Activated B cell treated with CpG ODN at 0.5 μM for 24 hours (primary cell): ENCODE measurements around the gene FAM32A. TPM values are rescaled to one million over a fixed set of nuclear protein-coding genes. Genes with fewer than 3 reads are reported as not detected.

Experiments
- ATAC-seq: fragments of 200-7000 bp; cut with Tn5 transposase; one replicate; pipeline ENCODE4 v1.10.0; 2021; ENCODE audit warnings: low read depth, mild to moderate bottlenecking, moderate library complexity
- CTCF ChIA-PET: fragments of 350-600 bp; sonication (Branson Sonifier 250); formaldehyde crosslinking; loops from one replicate; lab custom pipeline; 2021; ENCODE audit warnings: antibody characterized with exemption; lab: Charles Lee
- POLR2A ChIA-PET: fragments of 350-600 bp; sonication (Branson Sonifier 250); formaldehyde crosslinking; loops from one replicate; lab custom pipeline; 2021; ENCODE audit warnings: antibody characterized with exemption; lab: Charles Lee
- DNase-seq: peaks from one replicate; pipeline ENCODE4 v3.0.0; 2022
- H3K27ac Mint-ChIP-seq: one replicate; pipeline ENCODE4 v1.8.0; 2020; ENCODE audit warnings: mixed read lengths
- H3K27me3 Mint-ChIP-seq: one replicate; pipeline ENCODE4 v1.8.0; 2021; ENCODE audit warnings: mixed read lengths
- H3K36me3 Mint-ChIP-seq: one replicate; pipeline ENCODE4 v1.8.0; 2021; ENCODE audit warnings: low read depth, mixed read lengths
- H3K4me1 Mint-ChIP-seq: one replicate; pipeline ENCODE4 v1.8.0; 2021; ENCODE audit warnings: mixed read lengths
- H3K4me3 Mint-ChIP-seq: one replicate; pipeline ENCODE4 v1.8.0; 2020; ENCODE audit warnings: mild to moderate bottlenecking, mixed read lengths
- H3K9me3 Mint-ChIP-seq: one replicate; pipeline ENCODE4 v1.8.0; 2020; ENCODE audit warnings: mixed read lengths
- intact Hi-C: fragments of 100-400 bp; cut with micrococcal nuclease; formaldehyde crosslinking; loops from one replicate; pipeline ENCODE4 v1.15.1; 2024
- total RNA-seq: library from RNA; stranded (reverse); gene quantifications from 2 replicates; pipeline ENCODE4 v1.2.3, GENCODE V29; 2022
- TF ChIP-seq, protein P1 (sequence below): fragments of 200-600 bp; IDR thresholded peaks from one replicate; pipeline ENCODE4 v1.8.0; 2022; ENCODE audit warnings: antibody characterized with exemption, mild to moderate bottlenecking

FAM32A gene
- total RNA-seq, 1 donor from 2014 or later: 52.2 TPM

DNA sequence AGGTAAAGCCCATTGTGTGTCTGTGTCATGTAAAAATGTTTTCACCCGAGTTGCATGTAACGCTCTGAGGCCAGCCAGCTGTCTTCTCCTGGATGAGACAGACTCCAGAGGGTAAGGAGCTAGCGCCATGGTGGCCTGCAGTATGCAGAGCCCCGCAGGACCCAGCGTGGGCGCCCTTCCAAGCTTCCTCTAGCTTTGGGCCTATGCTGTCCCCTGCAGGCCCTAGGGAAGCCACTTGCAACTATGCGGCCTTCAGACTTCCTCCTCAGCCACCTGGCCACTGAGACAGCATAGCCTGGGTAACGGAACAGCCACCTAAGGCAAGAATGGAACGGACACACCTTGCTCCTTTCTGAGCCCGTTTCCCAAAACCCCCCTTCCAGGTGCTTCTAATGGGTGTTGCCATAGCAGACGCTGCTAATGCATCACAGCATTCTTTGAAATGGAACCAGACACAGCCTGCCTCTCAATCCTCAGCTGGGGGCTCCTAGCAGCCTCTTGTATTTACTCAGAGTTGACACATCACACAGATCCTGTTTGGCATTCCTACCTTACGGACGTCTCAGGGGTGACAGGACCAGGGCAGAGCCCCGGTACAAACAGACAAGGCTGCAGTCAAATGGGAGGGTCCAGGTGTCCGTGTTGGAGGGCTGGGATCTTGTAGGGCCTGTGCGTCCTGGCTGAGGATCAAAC is 6.2 kb downstream of the FAM32A start:
- DNase-seq (no peak), ATAC-seq (no peak)
- H3K4me3 Mint-ChIP-seq: no peak overlapping the region
- ChIA-PET POLR2A (no interaction called here), CTCF (no interaction called here)
- no peak overlapping the region for H3K27ac Mint-ChIP-seq
- TF ChIP-seq, protein P1, sequence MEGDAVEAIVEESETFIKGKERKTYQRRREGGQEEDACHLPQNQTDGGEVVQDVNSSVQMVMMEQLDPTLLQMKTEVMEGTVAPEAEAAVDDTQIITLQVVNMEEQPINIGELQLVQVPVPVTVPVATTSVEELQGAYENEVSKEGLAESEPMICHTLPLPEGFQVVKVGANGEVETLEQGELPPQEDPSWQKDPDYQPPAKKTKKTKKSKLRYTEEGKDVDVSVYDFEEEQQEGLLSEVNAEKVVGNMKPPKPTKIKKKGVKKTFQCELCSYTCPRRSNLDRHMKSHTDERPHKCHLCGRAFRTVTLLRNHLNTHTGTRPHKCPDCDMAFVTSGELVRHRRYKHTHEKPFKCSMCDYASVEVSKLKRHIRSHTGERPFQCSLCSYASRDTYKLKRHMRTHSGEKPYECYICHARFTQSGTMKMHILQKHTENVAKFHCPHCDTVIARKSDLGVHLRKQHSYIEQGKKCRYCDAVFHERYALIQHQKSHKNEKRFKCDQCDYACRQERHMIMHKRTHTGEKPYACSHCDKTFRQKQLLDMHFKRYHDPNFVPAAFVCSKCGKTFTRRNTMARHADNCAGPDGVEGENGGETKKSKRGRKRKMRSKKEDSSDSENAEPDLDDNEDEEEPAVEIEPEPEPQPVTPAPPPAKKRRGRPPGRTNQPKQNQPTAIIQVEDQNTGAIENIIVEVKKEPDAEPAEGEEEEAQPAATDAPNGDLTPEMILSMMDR: no peak
- intact Hi-C loops: no loop called here
- H3K4me1 Mint-ChIP-seq: peaks cover 13% of the 10 kb centered on the region
- peaks cover 58% of the 10 kb centered on the region for H3K36me3 Mint-ChIP-seq
- no peaks in the 10 kb centered on the region for H3K27me3 Mint-ChIP-seq
- H3K9me3 Mint-ChIP-seq: no peaks in the 10 kb centered on the region

DNA sequence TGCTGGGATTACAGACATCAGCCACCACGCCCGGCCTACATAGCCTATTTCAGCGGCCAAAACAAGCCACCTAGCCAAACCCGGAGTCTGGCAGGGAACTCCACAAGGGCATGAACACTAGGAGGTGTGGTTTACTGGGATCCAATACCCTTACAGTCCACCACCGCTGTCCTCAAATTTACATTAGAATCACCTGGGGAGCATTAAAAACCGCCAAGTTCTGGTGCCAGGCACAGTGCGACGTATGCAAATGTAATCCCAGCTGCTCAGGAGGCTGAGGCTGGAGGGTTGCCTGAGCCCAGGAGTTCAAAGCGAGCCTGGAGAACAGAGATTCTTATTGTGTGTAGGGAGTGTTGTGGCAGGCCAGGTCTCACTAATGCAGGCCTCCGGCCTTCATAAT is 8.3 kb downstream of the FAM32A start:
- H3K4me3 Mint-ChIP-seq: no peak overlapping the region
- intact Hi-C loops: no loop called here
- no peak overlapping the region for H3K27ac Mint-ChIP-seq
- DNase-seq: no peak
- TF ChIP-seq, protein P1: no peak
- H3K36me3 Mint-ChIP-seq: peaks cover 48% of the 10 kb centered on the region
- POLR2A ChIA-PET: interaction anchor here (0.7 kb wide), 2 partner anchors 64 to 281 kb away, joined by 3 to 5 read pairs; no protein-coding TSS in a partner anchor
- peaks cover 13% of the 10 kb centered on the region for H3K4me1 Mint-ChIP-seq
- ATAC-seq: no peak
- CTCF ChIA-PET: no interaction called here
- no peaks in the 10 kb centered on the region for H3K27me3 Mint-ChIP-seq
- no peaks in the 10 kb centered on the region for H3K9me3 Mint-ChIP-seq

DNA sequence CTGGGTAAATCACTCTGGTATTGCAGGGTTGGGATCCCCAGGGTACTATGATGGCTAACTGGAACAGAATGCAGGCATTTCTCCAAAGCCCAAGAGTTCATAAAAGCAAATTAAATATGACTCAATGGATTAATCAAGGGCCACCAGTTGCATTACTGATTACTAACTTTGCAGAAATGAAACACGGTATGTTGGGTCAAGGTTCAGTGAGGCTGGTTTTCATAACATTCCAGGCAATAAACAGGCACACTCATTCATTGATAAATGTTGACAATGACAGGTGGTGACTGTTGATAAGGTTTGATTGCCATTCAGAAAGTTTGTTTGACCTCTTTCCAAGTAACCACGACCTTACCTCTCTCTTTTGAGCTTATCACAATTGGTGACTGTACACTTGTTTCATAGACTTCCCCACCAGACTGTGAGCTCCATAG is 12.0 kb downstream of the FAM32A start:
- ChIA-PET POLR2A (interaction anchor here (0.6 to 1.5 kb wide), 13 partner anchors 9 to 202 kb away, joined by 3 to 25 read pairs (median 3); partner anchors contain the start of genes FAM32A, HSH2D, KLF2 and RAB8A), CTCF (interaction anchor here (1.4 to 1.9 kb wide), 3 partner anchors 11 to 155 kb away, joined by 3 to 5 read pairs (median 4); no protein-coding TSS in a partner anchor)
- H3K27me3 Mint-ChIP-seq: no peaks in the 10 kb centered on the region
- peaks cover 33% of the 10 kb centered on the region for H3K4me1 Mint-ChIP-seq
- H3K36me3 Mint-ChIP-seq: peaks cover 35% of the 10 kb centered on the region
- TF ChIP-seq, protein P1: no peak
- peak overlapping the region; percentile 97 for H3K27ac Mint-ChIP-seq
- ATAC-seq (peak; percentile 12), DNase-seq (no peak)
- no peaks in the 10 kb centered on the region for H3K9me3 Mint-ChIP-seq
- peak overlapping the region; percentile 83 for H3K4me3 Mint-ChIP-seq
- intact Hi-C loops: loop anchor here (1.0 to 5.0 kb wide), 4 partner anchors 12 to 431 kb away; partner anchors contain the start of genes CHERP, FAM32A, KLF2 and MED26

DNA sequence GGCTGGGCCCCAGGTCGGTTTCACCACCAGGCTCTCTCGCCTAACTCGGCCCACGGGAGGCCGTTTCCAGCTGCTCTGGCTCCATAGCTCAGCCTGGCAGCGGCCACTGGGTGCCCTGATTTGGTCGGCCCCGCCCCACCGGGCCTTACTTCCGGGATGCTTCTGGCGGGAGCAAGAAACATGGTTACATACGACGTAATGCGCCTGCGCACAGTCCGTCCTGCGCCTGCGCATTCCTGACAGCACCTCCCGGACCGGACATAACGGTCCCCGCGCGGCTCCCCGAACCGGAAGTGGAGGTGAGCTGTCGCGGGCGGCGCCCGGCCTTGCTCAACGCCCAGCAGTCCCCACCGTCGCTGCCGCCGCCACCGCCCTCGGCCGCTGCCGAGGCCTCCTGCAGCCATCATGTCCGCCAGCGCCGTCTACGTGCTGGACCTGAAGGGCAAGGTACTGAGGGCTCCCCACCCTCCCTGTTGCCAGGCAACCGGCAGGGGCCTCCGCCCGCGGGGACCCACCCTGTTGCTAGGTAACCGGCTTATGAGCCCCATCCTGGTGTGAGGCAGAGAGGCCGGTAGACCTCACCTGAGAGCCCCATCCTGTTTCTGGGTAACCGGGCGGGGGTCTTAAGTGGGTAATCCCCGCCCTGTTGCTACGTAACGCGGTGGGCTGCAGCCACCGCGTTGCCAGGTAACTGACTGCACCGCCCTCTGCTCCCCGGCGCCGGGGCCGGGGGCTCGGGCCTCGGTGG is 12.6 kb downstream of the FAM32A start, which contains the start of gene AP1M1:
AP1M1 (plus strand) TSS at position 290 of the 748 bp plus-strand sequence; CDS start at position 406, 116 bp downstream.
- Mint-ChIP-seq H3K4me1 (peaks cover 39% of the 10 kb centered on the region), H3K9me3 (no peaks in the 10 kb centered on the region), H3K36me3 (peaks cover 37% of the 10 kb centered on the region), H3K4me3 (peak within 1 kb of the TSS; percentile 83), H3K27ac (peak within 1 kb of the TSS; percentile 97), H3K27me3 (no peaks in the 10 kb centered on the region)
- ChIA-PET CTCF (interaction anchor here (1.4 to 1.9 kb wide), 3 partner anchors 12 to 156 kb away, joined by 3 to 5 read pairs (median 4); no protein-coding TSS in a partner anchor), POLR2A (interaction anchor here (0.6 to 1.5 kb wide), 16 partner anchors 9 to 1569 kb away, joined by 3 to 25 read pairs (median 4); partner anchors contain the start of genes FAM32A, HSH2D, KLF2 and RAB8A)
- DNase-seq (peak; percentile 99), ATAC-seq (peak; percentile 88)
- intact Hi-C loops: loop anchor here (1.0 to 5.0 kb wide), 4 partner anchors 12 to 431 kb away; partner anchors contain the start of genes CHERP, FAM32A, KLF2 and MED26
- TF ChIP-seq, protein P1: no peak
